ENCODE results near the gene BICC1.

GRCh38 chr10:58577437-58577777, 64.7 kb downstream of the BICC1 start:
- TF ChIP-seq RCOR1 (IDR thresholded peaks at IDR 0.05; ENCODE audit: insufficient replicate concordance, low read length): no peak
- TF ChIP-seq ELK1 (IDR thresholded peaks at IDR 0.05; ENCODE audit: borderline replicate concordance, low read depth, low read length): no peak
- TF ChIP-seq CTCF (conservative IDR thresholded peaks at IDR 0.05; ENCODE audit: low read depth, low read length): no peak

Measured in IMR-90 (cell line).